ENCODE data around the gene CITED2.

The CITED2 gene

DNA sequence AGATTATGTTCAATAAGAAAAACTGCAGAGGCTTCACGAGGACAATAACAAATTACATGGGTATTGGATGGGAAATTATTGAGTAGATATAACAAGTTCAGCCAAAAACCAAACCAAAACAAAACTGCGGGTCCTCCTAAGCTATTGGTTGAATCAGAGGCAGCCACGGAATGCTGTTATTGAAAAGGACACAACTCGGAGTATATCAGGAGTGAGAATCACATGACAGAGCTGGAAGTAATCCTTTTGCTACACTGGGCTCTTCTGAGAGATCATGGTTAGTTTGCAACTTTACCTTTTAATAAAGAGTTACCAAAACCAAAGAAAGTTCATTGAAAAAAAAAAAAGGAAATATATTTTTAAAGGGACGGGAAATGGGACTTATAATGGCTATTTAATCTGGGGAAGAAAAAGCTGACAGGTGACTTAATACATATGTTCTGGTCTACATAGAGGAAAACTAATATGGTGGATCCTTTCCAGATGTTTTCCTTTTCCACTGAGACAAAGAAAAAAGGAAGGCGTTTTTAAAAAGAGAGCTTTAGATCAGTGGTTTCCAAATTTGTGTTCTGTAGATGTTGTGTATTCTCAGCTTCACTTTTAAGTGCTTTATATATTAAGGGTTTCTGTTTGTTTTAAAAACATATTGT lies 6.9 kb upstream of the CITED2 start:
- no peak for DNase-seq (ENCODE audit: low read depth)

DNA sequence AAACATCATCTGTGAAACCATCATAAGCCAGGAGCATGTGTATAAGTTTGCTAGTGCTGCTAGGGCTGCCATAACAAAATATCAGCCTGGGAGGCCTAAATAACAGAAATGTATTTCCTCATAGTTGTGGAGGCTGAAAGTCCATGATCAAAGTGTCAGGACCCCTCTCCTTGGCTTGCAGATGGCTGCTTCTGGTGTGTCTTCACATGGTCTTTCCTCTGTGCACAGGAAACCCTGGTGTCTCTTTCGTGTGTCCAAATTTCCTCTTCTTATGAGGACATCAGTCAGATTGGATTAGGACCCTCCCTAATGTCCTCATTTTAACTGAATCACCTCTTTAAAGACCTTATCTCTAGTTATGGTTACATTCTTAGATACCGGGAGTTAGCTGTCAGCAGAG lies 6.2 kb upstream of the CITED2 start:
- no peak for DNase-seq (ENCODE audit: low read depth)

DNA sequence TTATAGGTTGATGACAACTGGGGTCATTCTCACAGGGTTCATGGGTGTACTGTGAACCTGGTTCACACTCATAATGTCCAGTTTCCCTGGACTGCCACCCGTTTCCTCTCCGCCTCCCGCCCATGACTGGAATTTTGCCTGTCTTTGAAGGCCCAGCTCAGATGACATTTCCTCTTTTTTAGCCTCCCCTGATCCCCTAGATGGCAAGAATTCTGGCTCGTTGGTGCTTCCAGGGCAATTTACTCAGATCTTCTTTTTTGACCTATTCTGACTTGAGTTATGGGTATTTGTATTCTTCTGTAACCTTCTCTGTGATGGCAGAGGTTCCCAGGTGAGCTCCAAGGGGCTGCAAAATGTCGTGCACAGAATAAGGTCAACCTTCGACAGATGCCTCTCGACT lies 5.7 kb upstream of the CITED2 start:
- DNase-seq (ENCODE audit: low read depth): no peak

DNA sequence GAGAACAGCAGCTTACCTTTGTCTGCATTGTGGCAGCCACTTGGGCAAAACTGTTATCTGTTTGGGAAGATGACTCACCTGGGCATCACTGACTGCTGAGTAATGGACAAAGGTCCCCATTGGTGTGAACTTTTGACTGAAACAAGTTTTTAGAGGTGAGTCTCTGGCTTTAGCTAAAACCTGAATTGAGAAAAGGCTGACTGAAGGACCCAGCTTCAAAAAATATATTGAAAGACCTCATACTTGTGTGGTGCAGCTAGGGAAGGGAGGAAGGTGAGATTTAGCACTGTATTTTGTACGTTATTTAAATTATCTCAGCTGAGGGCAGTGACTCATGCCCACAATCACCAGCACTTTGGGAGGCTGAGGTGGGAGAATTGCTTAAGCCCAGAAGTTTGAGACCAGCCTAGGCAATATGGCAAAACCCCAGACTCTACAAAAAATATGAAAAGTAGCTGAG lies 4.5 kb upstream of the CITED2 start:
- DNase-seq (ENCODE audit: low read depth): peak; percentile 39

DNA sequence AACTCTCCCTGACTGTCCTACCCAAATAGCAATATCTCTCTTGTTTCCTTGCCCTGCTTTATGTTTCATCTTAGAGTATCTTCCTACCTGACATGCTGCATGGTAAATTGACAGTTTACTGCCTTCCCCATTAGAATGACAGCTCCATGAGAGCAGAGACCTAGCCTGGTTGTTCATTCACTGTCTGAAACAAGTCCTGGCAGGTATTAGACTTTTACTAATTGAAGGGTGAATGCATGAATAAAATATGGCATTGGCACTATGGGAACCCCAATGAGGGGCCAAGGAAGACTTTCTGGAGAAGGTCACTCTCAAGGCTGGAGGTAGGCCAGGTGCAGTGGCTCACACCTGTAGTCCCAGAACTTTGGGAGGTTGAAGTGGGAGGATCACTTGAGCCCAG lies 3.8 kb upstream of the CITED2 start:
- no peak for DNase-seq (ENCODE audit: low read depth)

DNA sequence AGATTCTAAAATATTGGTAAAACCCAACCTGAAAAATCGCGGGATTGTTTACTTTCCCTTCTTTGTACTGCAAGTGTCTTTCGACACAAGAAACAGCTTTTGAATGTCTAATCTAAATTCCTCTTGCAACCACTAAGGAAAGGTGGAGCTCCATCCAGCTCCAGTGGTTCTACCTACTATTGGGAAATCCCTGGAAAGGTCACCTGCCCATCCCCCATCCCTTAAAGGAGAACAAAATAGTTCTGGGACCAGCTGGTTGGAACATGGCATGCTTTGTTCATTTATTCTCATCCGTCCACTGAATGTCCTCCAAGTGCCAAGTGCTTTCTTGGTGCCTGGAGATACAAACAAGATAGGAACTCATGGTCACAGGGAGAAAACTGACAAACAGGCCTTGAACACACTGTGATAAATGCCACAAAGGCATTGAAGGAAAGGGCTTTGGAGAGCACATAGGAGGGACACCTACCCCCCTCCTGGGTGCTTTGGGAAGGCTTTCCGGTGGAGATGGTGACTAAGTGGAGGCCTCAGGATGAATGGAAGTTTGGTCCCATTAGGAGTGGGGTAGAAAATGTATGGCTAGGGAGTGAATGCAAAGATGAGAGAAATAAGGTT lies 2.3 kb upstream of the CITED2 start:
- DNase-seq (ENCODE audit: low read depth): peak; percentile 64

DNA sequence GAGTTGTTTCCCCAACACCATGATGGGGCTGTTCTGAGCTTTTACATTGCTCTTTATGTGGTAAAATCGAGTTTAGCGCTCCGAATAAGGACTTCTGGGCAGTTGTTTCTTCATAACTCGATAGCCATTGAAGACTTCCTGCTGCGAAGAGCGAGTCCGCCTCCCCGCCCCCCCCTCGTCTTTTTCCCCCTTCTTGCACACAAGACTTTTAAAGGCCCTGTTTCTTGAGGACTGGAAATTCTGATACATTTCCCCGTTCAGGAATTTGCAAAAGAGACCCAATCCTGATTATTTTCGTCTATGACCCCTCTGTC lies 1.5 kb upstream of the CITED2 start:
- peak; percentile 70 for DNase-seq (ENCODE audit: low read depth)

DNA sequence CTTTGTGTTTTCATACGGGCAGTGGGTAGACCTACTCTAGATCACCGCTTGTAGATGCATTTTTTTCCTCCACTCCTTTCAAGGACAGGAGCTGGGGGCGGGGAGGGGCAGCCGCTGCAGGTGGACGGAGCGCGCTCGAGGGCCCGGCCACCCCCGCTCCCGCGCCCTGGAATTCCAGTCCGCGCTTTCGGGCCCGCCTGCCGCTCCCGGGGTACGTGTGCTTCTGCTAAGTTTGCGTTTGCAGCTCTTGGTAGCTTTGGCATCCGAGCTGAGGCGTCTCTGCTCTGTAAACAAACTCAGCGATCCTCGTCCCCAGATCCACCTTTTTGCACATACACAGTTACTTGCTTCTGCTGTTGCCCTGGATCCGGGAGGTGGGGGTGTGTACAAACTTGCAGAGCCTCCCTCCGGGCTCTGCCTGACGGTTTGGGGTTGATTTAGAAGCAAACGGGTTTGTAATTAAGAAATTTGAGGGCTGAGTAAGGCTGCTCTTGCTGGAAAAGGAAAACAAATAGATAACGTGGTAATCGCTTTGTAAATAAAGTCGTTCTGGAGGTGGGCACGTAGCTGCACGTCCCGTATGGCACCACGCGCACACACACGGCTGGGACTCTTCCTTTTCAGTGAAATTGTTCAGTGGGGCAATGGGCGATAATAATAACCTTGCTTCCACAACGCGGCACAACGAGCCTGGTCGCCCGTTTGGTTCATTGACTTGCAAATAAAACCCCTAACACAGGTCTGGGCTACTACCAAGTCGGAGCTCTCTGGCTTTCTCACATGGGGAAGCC lies 973 bp upstream of the CITED2 start:
- DNase-seq (ENCODE audit: low read depth): peak; percentile 99

DNA sequence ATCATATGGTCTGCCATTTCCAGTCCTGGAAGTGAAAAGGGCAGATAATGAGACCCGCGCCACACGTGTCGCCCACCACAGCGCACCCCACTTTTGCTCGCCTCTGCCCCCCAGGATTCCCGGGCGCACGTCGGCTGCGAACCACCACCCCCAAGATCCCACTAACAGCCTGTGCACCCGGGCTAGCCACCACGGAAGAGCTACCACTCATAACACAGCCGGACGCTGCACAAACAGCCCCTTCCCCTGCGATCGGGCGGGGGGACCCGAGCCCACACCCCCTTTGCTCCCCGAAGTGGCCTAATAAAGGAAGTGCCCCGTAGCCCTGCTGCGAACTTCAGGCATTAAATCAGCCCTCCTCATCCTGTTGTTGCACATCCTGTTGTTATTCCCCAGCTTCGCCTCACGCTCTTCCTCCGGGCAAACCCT lies 506 bp downstream of the CITED2 start:
- DNase-seq (ENCODE audit: low read depth): no peak

DNA sequence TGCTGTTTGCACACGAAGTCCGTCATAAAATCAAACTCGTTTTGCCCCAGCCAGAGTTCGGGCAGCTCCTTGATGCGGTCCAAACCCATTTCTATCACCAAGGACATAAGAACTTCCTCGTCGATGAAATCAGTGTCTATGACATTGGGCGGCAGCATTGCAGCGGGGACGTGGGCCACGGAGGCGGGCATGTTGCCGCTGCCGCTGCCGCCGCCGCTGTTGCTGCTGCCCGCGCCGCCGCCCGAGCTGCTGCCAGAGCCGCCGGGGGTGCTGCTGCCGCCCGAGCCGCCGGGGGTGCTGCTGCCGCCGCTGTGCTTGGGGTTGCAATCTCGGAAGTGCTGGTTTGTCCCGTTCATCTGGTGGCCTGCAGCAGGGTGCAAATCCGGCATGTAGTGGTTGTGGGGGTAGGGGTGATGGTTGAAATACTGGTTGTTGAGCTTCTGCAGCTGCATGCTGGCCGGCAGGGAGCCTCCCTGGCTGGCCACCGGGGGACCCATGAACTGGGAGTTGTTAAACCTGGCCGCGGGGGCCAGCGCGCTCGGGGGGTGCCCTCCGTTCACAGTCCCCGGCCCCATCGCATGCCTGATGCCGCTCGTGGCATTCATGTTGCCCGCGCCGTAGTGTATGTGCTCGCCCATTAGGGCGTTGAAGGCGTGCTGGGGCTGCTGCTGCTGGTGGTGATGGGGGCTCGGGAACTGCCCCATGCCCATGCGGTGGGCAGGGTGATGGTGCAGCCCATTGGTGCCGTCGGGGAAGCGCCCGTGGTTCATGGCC lies 1.1 kb downstream of the CITED2 start:
- DNase-seq (ENCODE audit: low read depth): peak; percentile 63

DNA sequence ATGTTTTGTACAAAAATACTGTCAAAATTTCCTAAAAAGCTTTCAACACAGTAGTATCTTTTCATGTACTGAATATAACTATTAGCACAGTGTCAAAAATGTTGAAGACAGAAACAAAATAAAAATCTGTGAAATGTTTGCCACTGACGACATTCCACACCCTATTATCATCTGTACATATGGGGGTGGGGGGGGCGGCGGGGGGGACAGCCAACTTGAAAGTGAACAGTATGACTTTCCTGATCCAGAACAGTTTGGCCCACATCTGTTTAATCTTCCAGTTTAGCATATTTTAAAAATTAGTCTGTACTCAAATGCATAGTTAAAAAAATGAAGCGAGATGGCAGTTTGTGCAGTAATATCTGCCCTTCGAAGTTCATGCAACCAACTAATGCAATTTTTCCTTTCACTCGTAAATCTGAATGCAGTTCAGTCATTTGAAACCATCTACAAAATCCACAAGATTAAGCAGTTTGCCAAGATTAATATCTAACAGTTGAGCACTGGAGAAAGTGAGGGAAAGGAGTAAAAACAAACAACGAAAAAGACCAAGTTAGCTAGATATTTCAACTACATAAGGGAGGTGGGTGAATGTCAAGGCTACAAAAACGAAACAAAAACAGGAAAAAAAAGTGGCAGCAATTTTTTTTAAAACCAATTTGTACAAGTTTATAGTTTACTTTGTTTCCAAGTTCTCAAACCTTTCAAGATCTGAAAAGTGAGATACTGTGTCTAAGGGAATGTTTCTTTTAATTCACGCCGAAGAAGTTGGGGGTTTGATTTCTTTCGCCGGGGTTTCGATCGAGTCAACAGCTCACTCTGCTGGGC lies 1.9 kb downstream of the CITED2 start:
- DNase-seq (ENCODE audit: low read depth): peak; percentile 38

DNA sequence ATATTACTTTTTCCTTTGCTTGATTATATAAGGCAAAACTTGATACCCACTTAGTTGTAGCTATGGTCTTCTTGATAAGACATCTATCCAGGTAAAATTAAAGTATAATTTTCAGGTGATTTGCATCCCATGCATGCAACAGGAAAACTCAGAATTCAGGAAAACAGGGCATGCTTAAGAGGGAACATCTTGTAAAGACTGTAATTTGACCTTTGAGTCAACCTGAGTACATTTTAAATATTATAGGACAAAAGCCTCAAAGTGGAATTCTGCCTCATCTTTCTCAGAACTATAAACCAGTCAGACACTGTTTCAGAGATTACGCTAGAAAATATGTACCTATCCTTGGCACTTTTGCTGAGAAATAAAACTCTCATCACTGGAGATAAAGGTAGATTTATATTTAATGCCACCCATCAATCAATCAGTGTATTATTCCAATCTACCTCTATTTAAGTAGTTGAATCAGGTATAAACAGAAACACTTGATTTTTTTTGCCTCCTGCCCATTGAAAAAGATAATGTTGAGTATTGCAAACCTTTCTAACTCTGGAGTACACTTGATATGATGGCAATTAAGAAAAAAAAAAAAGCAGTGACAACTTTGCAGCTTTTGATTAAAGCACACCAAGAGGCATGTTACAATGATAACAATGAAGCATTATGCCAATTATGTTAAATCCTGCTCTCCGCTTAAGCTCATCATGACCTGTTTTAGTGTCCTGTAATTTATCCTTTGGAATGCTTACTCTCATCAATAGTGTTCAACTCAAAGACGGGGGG lies 2.8 kb downstream of the CITED2 start:
- no peak for DNase-seq (ENCODE audit: low read depth)

DNA sequence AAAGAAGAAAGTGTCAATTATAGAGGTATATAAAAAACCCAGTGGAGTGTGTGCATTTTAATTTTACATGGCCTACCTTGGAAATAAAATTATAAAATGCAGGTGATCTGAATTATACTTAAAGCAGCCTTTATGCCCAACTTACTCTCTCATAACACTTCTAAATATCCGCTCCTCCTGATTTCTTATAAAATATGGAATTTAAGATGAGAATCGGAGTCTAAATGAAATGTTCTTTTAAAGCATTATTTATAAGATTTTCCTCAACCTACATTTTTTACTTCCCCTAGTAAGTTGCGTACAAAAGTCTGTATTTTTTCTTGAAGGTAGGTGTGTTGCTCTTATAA lies 3.5 kb downstream of the CITED2 start:
- no peak for DNase-seq (ENCODE audit: low read depth)

DNA sequence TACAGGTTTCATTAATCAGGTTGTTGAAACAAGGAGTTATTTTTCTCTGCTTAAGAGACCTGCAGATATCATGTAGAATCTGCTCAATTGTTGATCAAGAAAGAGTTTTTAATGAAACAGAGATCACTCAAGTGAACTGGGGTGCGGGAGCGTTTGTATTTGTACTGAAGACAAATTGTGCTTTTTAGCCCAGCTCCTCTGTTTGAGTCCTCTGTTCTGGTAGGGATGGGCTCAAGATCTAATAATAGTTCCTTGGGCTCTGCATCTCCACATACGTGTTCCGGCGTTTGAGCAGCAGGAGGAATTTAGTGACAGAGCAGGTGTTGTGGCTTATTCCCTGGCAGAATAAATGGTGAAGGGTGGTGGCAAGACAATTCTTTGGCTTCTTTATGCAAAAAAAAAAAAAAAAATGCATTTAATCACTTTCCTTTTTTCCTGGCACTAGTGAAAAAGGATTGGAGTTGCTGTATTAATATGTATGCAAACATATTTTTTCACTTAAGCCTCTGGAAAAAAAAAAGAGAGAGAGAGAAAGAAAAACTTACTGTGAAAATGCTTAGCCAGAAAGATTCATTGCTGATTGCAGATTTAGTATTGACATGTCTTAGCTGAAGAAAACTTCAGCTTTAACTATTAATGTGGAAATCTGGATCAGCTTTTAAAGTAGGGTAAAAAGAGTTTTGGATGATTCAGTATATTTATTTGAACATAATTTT lies 4.0 kb downstream of the CITED2 start:
- DNase-seq (ENCODE audit: low read depth): peak; percentile 85

DNA sequence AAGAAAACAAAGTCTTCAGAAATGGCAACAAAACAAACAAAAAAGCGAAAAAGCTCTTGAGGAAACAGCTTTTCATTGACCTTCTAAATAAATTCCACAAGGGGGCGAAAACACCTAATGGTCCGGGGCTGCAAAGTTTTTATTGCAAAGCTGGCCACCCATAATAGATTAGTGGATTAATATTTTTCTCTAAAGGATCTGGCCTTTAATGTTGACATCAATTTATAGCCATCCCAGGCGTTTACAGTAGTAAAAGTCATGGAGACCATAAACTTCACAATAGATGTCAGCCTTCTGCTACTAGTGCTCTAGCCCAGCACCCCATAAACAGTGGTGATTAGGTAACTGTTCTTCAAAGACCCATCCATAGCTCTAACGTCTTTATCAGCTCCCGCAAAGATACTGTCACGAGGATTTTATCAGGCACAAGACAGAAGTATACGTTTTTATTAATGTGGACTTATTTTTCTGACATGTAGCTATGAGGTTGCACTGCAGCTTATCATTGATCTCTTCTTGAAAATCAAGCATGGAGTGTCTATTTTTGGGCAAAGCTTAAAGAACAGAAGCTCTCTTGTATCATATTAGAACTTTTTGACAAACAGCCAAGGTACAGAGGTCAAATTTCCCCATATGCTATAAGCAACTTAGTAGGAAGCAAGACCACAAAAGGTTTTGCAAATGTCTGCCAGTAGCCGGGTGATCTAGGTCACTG lies 4.7 kb downstream of the CITED2 start:
- peak; percentile 86 for DNase-seq (ENCODE audit: low read depth)

DNA sequence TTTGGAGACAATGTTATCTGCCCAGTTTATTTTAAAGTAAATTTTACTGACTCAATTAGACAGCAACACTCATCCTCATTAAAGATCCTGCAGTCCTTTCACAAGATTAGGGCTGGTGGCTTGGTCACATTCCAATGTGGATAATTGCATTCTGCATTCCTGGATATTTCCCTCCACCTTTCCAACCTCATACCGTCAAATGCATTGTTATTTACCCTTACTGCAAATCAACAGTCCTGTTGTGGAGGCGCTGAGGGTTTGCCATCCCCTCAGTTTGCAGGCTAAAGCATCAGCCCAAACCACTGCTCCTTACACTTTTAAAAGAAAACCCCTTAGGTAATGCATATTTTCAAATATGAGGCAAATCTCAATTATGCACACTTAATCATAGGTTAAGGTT lies 5.4 kb downstream of the CITED2 start:
- DNase-seq (ENCODE audit: low read depth): peak; percentile 78

DNA sequence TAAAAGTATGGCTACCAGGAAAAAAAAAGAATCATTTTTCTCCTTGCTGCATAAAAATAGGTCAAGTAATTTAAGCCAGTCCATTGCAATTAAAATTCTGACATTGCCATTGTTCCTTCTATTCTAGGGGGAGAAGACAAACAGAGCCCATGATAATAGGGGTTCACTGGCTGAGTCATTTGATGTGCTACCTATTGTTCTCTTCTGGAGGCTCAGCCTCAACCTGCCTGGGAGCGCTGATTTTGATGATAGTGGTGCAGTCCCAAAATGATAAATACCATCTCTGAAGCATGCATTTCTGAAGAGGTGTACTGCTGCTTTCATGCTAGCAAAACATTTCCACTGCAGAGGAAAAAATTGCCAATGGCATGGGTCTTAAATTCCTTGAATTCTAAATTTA lies 5.8 kb downstream of the CITED2 start:
- no peak for DNase-seq (ENCODE audit: low read depth)

DNA sequence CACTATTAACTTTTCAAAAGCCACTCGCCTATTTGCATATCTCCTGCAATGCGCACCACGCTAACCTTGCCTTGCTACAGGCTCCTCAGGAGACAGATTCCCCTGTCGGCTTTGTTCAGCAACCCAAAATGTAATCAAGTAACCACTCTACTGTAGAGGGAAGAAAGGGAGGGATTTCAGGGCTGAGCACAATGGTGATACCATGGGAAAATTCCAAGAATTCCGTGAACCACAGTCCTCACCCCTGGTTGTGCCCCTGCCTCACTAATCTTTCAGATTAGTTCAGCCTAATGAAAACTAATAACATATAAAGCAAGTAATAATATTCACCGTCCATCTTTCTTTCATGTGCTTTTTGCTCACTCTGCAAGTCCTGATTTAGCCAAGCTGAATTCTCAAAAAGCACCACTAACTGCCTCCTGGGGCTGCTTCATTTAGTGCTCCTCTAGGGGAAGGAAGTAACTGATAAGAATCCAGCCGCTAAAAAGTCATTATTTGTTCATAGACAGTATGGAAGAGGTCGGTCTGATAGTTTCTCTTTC lies 6.6 kb downstream of the CITED2 start:
- DNase-seq (ENCODE audit: low read depth): peak; percentile 21

DNA sequence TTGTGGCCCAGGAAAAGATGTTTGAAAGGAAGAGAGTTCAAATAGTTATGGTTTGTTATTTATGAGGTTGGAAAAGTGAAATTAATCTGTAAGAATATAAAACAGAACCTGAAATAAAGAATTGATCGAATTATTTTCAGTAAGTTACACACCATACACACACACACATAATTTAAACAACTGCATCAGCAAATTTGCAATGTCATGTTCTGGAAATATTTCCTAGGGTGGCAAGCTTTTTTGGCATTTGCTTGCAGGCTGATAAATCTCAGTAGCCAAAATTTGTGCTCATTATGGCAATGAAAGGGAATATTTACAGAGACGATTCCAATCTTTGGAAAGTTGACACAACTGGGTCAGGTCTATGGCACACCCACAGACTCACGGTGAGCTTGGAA lies 9.5 kb downstream of the CITED2 start:
- no peak for DNase-seq (ENCODE audit: low read depth)

Data from EH (cell line).